Measurements from ENCODE around the gene GGA3.

DNA sequence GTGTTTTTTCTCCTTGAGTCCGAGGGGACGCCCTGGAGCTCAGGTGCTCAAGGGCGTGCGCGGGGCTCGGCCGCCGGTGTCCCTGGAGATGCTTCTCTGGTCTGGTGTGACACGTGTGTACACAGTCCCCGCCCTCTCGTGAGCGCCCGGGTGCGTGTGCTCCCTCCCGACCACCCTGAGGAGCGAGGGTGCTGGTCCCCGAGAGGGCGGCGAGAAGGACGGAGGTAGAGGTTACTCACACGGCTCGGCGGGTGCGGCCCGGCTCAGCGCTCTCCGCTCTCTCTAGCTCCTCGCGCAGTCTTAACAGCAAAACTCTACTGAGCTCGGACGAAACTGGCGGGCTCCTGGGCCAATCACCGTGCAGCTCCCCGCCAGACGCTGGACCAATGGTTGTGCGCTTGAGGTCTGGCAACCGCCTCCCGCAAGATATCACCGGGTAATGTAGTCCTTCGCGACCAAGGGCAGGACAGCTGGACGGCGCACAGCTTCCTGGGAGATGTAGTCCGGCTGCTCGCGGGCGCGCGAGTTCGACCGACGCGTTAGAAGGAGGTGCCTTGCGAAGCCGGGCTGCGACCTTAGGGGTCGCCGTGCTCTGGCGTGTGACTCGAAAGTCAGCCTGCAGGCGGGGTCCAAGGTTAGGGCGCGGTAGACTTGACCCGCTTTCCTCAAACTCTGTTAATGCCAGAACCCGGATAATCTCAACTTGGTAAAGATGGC, 27.9 kb upstream of the GGA3 start, which contains the start of gene SLC25A19:
- TF ChIP-seq, protein P1, sequence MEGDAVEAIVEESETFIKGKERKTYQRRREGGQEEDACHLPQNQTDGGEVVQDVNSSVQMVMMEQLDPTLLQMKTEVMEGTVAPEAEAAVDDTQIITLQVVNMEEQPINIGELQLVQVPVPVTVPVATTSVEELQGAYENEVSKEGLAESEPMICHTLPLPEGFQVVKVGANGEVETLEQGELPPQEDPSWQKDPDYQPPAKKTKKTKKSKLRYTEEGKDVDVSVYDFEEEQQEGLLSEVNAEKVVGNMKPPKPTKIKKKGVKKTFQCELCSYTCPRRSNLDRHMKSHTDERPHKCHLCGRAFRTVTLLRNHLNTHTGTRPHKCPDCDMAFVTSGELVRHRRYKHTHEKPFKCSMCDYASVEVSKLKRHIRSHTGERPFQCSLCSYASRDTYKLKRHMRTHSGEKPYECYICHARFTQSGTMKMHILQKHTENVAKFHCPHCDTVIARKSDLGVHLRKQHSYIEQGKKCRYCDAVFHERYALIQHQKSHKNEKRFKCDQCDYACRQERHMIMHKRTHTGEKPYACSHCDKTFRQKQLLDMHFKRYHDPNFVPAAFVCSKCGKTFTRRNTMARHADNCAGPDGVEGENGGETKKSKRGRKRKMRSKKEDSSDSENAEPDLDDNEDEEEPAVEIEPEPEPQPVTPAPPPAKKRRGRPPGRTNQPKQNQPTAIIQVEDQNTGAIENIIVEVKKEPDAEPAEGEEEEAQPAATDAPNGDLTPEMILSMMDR (IDR thresholded peaks at IDR 0.05), result peak in 5 of 12 donors; percentile 13 to 42 (median 30)
- peak; percentile 75 to 99 for TF ChIP-seq POLR2A (IDR thresholded peaks at IDR 0.05)

Data from heart left ventricle (tissue), 13 donors.